Body of pancreas (tissue), 4 donors: Measurements from ENCODE around the gene SIN3A.

Experiments
- CTCF ChIP-seq, 7 experiments: fragments of 450-650 bp in 4 of 7; fragments of 200-600 bp in 3 of 7; sonication (generic) in 3 of 7; IDR thresholded peaks; one replicate each; pipeline ENCODE4 v1.5.1; 2016 to 2019; ENCODE audit warnings: antibody characterized with exemption in 7 of 7
- POLR2A ChIP-seq, 3 donors: fragments of 450-650 bp; IDR thresholded peaks; one replicate each; pipeline ENCODE4 v1.6.1; 2016; ENCODE audit warnings: antibody characterized with exemption in 3 of 3, mild to moderate bottlenecking in 2 of 3

GRCh38 chr15:75362642-75363249, 88.7 kb downstream of the SIN3A start:
- TF ChIP-seq POLR2A (IDR thresholded peaks at IDR 0.05) = no peak
- no peak for TF ChIP-seq CTCF (IDR thresholded peaks at IDR 0.05)
